Stomach smooth muscle (tissue), 2 donors: ENCODE results near the gene CLIC4.
"Not testable (repeated sequence)": the region's sequence is repeated elsewhere in the genome, so short reads cannot be mapped to it uniquely, and the experiment has no call there.

ENCODE experiments used
- H3K27ac ChIP-seq: one replicate; pipeline ENCODE4 v1.7.0; 2013; ENCODE audit warnings: mild to moderate bottlenecking, low read length, inconsistent platforms
- H3K27me3 ChIP-seq, 2 donors: one replicate each; pipeline ENCODE4 v1.7.0; 2013; ENCODE audit warnings: low read length in 2 of 2; ENCODE audit not compliant: insufficient read depth in 2 of 2, control insufficient read depth in 1 of 2
- H3K36me3 ChIP-seq, 2 donors: one replicate each; pipeline ENCODE4 v1.7.0; 2013; ENCODE audit warnings: low read length in 2 of 2; ENCODE audit not compliant: control insufficient read depth in 2 of 2, insufficient read depth in 2 of 2
- H3K4me1 ChIP-seq: one replicate; pipeline ENCODE4 v1.7.0; 2013; ENCODE audit warnings: low read length; ENCODE audit not compliant: control insufficient read depth, insufficient read depth
- H3K4me3 ChIP-seq, 2 donors: one replicate each; pipeline ENCODE4 v1.7.0; 2013; ENCODE audit warnings: low read length in 2 of 2
- H3K9ac ChIP-seq, 2 donors: one replicate each; pipeline ENCODE4 v1.7.0; 2013; ENCODE audit warnings: low read length in 2 of 2, mild to moderate bottlenecking in 1 of 2
- H3K9me3 ChIP-seq, 2 donors: one replicate each; pipeline ENCODE4 v1.7.0; 2013; ENCODE audit warnings: low read length in 2 of 2; ENCODE audit not compliant: control insufficient read depth in 2 of 2
- donor health status: healthy.
- donor health status: Pancreatic carcinoma.

The CLIC4 gene

DNA sequence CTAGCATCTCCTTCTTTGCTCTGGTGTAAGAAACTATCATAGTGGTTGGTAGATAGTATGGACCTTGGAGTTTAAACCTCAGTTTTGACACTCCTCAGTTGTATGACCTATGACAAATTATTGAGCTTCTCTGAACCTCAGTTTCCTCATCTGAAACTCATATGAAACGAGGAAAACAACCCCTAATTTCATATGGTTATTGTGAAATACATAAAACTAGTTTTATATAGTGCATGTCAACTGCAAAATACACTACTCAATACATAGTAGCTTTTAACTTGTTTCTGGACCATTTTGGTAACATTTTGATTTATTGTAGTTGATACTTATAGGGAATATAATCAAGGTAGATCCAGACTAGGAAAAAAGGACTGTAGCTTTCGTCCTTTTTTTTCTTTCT lies 32.9 kb downstream of the CLIC4 start:
- Histone ChIP-seq H3K4me1 (peaks cover 8% of the 10 kb centered on the region), H3K27ac (no peak overlapping the region), H3K27me3 (no peaks in the 10 kb centered on the region), H3K9me3 (no peaks in the 10 kb centered on the region), H3K9ac (no peak overlapping the region), H3K36me3 (no peaks in the 10 kb centered on the region), H3K4me3 (no peak overlapping the region)

DNA sequence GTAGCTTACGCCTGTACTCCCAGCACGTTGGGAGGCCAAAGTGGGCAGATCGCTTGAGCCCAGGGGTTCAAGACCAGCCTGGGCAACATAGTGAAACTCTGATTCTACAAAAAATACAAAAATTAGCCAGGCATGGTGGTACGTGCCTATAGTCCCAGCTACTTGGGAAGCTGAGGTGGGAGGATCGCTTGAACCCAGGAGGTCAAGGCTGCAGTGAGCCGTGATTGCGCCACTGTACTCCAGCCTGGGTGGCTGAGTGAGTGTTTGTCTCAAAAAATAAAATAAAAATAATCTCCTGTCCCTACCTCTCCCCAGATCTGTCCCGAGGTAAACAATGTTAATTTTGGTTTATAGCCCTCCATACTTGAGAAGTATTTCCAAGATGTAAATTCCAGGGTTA lies 34.0 kb downstream of the CLIC4 start:
- H3K27me3 ChIP-seq, H3K36me3 ChIP-seq, H3K9ac ChIP-seq, H3K27ac ChIP-seq, H3K4me3 ChIP-seq, H3K4me1 ChIP-seq, H3K9me3 ChIP-seq: not testable (repeated sequence)

DNA sequence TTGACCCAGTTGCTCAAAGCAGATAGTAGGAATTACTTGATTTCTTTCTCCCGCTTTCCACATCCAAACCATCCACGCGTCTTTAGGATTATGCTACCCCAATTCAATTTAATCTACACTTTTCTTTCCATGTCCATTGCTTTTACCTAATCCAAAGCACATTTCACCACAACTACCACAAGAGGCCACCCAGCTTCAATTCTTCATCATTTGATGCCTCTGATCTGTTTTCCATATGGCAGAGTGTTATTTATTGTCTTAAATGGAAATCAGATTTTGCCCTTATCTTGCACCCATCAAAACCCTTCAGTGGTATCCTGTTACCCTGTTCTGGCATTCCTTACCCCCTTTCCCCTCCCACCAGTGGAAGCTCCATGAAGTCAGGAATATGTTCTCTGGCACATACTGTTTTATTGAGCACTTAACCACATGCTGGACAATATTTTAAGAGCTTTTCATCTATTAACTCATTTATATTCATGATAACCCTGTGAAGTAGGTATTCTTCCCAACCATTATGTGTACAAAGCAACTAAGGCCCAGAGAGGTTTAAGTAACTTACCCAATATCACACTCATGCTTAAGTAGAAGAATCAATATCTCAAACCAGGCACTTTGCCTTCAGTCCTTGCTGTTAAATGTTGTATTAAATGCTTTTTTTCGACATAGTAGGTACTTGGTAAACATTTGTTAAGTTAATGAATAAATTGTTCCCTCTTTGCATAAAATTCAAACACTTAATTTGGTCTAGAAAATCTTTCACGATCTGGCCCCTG lies 34.6 kb downstream of the CLIC4 start:
- Histone ChIP-seq H3K9me3 (no peaks in the 10 kb centered on the region), H3K9ac (no peak overlapping the region), H3K27ac (no peak overlapping the region), H3K36me3 (no peaks in the 10 kb centered on the region), H3K4me3 (no peak overlapping the region), H3K27me3 (no peaks in the 10 kb centered on the region), H3K4me1 (peaks cover 8% of the 10 kb centered on the region)

DNA sequence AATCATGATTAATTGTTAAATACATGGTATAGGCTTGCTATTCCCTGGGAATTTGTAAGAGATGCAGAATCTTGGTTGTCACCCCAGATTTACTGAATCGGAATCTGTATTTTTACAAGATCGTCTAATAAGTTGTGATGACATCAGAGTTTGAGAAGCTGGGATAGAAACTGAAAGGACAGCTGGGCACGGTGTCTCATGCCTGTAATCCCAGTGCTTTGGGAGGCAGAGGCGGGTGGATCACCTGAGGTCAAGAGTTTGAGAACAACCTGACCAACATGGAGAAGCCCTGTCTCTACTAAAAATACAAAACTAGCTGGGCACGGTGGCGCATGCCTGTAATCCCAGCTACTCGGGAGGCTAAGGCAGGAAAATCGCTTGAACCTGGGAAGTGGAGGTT lies 35.4 kb downstream of the CLIC4 start:
- not testable (repeated sequence) for H3K9me3 ChIP-seq, H3K27ac ChIP-seq, H3K27me3 ChIP-seq, H3K9ac ChIP-seq, H3K36me3 ChIP-seq, H3K4me1 ChIP-seq, H3K4me3 ChIP-seq

DNA sequence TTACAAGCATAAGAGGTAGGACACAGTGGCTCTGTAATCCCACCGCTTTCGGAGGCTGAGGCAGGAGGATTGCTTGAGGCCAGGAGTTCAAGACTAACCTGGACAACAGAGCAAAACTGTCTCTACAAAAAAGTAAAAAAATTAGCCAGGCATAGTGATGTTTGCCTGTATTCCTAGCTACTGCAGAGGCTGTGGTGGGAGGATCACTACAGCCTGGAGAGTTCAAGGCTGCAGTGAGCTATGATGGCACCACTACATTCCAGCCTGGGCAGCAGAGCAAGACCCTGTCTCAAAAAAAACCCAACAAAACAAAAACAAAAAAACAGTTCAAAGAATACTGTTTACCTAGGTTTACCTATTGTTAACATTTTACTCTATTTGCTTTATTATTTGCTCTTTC lies 37.4 kb downstream of the CLIC4 start:
- peaks cover 4% of the 10 kb centered on the region for H3K4me1 ChIP-seq
- no peaks in the 10 kb centered on the region for H3K27me3 ChIP-seq
- no peak overlapping the region for H3K27ac ChIP-seq
- H3K9me3 ChIP-seq, result no peaks in the 10 kb centered on the region
- H3K36me3 ChIP-seq, result no peaks in the 10 kb centered on the region
- no peak overlapping the region for H3K9ac ChIP-seq
- H3K4me3 ChIP-seq, result no peak overlapping the region

DNA sequence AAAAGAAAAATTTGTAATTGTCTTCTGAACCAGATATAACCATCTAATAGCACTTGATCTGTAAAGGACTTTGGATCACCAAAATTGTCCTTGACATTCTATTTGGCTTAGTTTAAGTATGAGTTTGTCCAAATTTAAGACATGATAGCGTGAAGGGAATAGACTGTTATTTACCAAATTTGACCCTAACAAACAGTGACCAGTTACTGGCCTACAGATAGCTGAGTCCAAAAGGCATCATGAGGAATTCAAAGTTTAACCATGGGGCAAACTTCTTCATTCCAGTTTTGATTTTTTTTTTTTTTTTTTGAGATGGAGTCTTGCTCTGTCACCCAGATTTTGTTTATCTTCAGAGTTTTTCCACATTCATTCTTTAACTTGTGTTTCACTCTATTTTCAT lies 38.5 kb downstream of the CLIC4 start:
- Histone ChIP-seq H3K27ac (no peak overlapping the region), H3K36me3 (no peaks in the 10 kb centered on the region), H3K4me3 (no peak overlapping the region), H3K4me1 (peaks cover 4% of the 10 kb centered on the region), H3K9me3 (no peaks in the 10 kb centered on the region), H3K27me3 (no peaks in the 10 kb centered on the region), H3K9ac (no peak overlapping the region)

DNA sequence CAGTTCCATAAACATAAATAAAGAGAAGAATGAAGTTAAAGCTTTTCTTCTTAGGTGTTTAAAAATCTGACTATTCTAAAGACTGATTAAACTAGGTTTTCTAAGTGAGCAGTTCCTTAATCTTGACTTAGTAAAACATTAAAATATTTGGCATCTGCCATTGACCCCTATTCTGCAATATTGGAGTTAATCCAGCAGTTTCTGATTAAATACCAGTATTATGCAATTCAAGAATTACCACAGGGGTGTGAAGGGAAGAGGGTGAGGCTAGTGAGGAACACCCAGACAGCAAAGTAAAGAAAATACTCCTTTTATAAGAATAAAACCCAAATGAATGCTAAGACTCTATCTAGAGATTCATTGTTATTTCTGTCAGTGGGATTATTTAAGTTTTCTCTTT lies 40.9 kb downstream of the CLIC4 start:
- no peaks in the 10 kb centered on the region for H3K36me3 ChIP-seq
- H3K27me3 ChIP-seq, result no peaks in the 10 kb centered on the region
- H3K9ac ChIP-seq, result no peak overlapping the region
- no peaks in the 10 kb centered on the region for H3K9me3 ChIP-seq
- H3K27ac ChIP-seq, result no peak overlapping the region
- peaks cover 2% of the 10 kb centered on the region for H3K4me1 ChIP-seq
- H3K4me3 ChIP-seq, result no peak overlapping the region

DNA sequence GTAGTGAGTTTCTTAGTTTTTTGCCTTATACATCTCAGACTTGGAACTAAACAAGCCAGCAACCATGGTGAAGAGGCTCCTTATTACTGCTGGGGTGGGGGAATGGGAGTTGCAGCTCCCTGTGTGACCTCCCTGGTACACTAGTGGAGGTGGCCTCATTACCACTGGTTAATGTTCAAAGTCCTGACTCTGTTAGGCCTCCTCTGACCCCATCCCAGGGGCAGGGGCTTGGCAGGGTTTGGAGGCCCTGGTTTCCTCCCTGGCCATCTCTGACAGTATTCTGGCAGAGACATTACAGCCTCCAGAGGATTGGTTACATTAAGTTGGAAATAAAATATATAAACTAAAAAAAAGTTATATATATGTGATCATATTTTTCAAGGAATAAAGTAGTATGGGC lies 45.2 kb downstream of the CLIC4 start:
- Histone ChIP-seq H3K27ac (no peak overlapping the region), H3K36me3 (no peaks in the 10 kb centered on the region), H3K27me3 (no peaks in the 10 kb centered on the region), H3K9ac (no peak overlapping the region), H3K4me1 (peaks cover 5% of the 10 kb centered on the region), H3K4me3 (no peak overlapping the region), H3K9me3 (no peaks in the 10 kb centered on the region)

DNA sequence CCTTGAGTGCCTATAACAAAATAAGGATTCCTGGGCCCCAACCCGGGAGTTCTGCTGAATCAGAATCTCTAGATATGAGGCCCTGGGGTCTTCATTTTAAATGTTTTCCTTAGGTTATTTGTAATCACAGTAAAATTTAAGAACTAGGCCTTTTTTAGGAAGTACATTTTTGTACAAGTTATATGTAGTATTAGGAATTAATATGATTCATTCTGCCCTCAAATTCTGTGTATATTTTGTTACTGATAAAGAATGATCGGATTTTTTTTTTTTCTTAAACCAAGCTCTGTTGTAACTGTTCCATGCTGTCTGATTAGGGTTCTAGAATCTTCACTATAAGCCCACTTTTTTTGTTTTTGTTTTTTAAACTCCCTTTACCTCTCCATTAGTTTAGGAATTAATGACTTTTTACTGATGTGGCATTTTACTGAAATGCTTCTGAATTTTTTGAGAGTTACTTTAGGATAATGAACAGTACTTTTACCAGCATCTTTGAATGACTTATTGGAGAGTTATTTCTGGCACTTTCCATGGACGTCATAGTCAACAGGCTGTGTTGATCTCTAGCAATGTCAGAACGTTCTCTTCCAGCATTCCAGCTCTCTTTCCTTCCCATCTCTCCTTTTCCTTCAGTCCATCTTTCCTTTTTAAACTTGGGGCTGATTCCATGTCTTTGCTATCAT lies 48.3 kb downstream of the CLIC4 start:
- no peaks in the 10 kb centered on the region for H3K27me3 ChIP-seq
- no peaks in the 10 kb centered on the region for H3K9me3 ChIP-seq
- peaks cover 5% of the 10 kb centered on the region for H3K4me1 ChIP-seq
- peak overlapping the region in 1 of 2 donors; percentile 21 for H3K9ac ChIP-seq
- no peak overlapping the region for H3K4me3 ChIP-seq
- no peaks in the 10 kb centered on the region for H3K36me3 ChIP-seq
- H3K27ac ChIP-seq, result peak overlapping the region; percentile 8

DNA sequence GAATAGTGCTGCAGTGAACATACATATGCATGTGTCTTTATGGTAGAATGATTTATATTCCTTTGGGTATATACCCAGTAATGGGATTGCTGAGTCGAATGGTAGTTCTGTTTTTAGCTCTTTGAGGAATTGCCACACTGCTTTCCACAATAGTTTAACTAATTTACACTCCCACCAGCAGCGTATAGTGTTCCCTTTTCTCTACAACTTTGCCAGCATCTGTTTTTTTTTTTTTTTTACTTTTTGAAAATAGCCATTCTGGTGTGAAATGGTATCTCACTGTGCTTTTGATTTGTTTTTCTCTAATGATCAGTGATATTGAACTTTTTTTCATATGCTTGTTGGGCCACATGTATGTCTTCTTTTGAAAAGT lies 48.9 kb downstream of the CLIC4 start:
- H3K4me1 ChIP-seq, H3K27me3 ChIP-seq, H3K9me3 ChIP-seq, H3K36me3 ChIP-seq, H3K4me3 ChIP-seq, H3K9ac ChIP-seq: not testable (repeated sequence)
- peak overlapping the region; percentile 8 for H3K27ac ChIP-seq

DNA sequence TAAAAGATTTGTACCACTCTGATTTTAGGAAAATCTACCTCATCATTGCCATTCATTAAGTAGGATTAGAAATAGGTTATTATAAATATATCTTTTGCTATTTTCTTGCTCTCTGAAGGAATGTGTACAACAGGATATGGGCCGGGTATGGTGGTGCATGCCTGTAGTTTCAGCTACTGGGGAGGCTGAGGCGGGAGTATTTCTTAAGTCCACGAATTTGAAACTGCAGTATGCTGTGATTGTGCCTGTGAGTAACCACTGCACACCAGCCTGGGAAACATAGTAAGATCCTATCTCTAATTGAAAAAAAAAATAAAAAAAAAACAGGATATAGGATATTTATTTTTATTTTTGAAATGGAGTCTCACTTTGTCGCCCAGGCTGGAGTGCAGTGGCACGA lies 50.0 kb downstream of the CLIC4 start:
- Histone ChIP-seq H3K4me3 (no peak overlapping the region), H3K27me3 (no peaks in the 10 kb centered on the region), H3K27ac (no peak overlapping the region), H3K36me3 (no peaks in the 10 kb centered on the region), H3K9me3 (no peaks in the 10 kb centered on the region), H3K4me1 (peaks cover 5% of the 10 kb centered on the region), H3K9ac (no peak overlapping the region)
